GM12878 (cell line): ENCODE measurements around the gene ZYG11A. TPM values are rescaled to one million over a fixed set of nuclear protein-coding genes. Genes with fewer than 3 reads are reported as not detected.

Experiments used
- ATAC-seq: fragments of 200-7000 bp; cut with Tn5 transposase; 3 replicates; pipeline ENCODE4 v1.9.1; 2020; ENCODE audit warnings: mild to moderate bottlenecking, moderate library complexity
- BruUV-seq: library from RNA; stranded (reverse); fragments of 400-500 nt; replicated peaks from 2 replicates; lab custom pipeline; 2021; lab: Mats Ljungman, UMichigan
- CTCF ChIA-PET: fragments of 300-600 bp; sonication (Branson Sonifier 250); formaldehyde crosslinking; extraction: SDS; loops from one replicate; lab custom pipeline; 2021; ENCODE audit warnings: inconsistent platforms; lab: Yijun Ruan, JAX
- POLR2A ChIA-PET: fragments of 350-600 bp; formaldehyde crosslinking; extraction: SDS; loops from one replicate; lab custom pipeline; 2021; ENCODE audit warnings: inconsistent platforms; lab: Charles Lee
- RAD21 ChIA-PET: fragments of 300-600 bp; sonication (Branson Sonifier 250); formaldehyde crosslinking; loops from one replicate; lab custom pipeline; 2023; ENCODE audit warnings: antibody characterized with exemption; ENCODE audit not compliant: unreplicated experiment; lab: Charles Lee
- SMC1A ChIA-PET: fragments of 300-600 bp; sonication (Branson Sonifier 250); formaldehyde crosslinking; loops from one replicate; lab custom pipeline; 2023; ENCODE audit not compliant: unreplicated experiment, uncharacterized antibody; lab: Charles Lee
- DNase-seq: peaks from one replicate; pipeline ENCODE4 v3.0.0-alpha.2; 2011; ENCODE audit warnings: low read depth, low spot score
- FAIRE-seq: peaks from 3 replicates; lab custom pipeline; 2011; peaks lifted over from hg19 to GRCh38; lab: Jason Lieb, UNC
- H2AFZ ChIP-seq: 2 replicates; pipeline ENCODE4 v1.6.0; 2011; ENCODE audit warnings: low read depth, low read length, control low read depth; ENCODE audit not compliant: control insufficient read depth
- H3K27ac ChIP-seq: 2 replicates; pipeline ENCODE4 v1.5.1; 2011; ENCODE audit warnings: control low read depth; ENCODE audit not compliant: control insufficient read depth, insufficient read depth
- H3K27me3 ChIP-seq, 2 experiments: replicated peaks in 1 of 2; 2 replicates each; pipeline versions ENCODE4 v1.6.0 to v1.6.1; 2011; ENCODE audit warnings: low read length in 1 of 2; ENCODE audit not compliant: control insufficient read depth in 2 of 2, insufficient read depth in 2 of 2
- H3K36me3 ChIP-seq, 2 experiments: 2 replicates each; pipeline ENCODE4 v1.5.1; 2011; ENCODE audit warnings: low read length in 1 of 2; ENCODE audit not compliant: control insufficient read depth in 2 of 2, insufficient read depth in 2 of 2
- H3K4me1 ChIP-seq: 2 replicates; pipeline ENCODE4 v1.6.1; 2011; ENCODE audit warnings: mild to moderate bottlenecking, low read length, moderate library complexity, mixed read lengths; ENCODE audit not compliant: control insufficient read depth, insufficient read depth
- H3K4me2 ChIP-seq: 2 replicates; pipeline ENCODE4 v1.6.0; 2011; ENCODE audit warnings: control low read depth; ENCODE audit not compliant: control insufficient read depth, insufficient read depth
- H3K4me3 ChIP-seq: fragments of 200-600 bp; sonication (generic); 2 replicates; pipeline ENCODE4 v1.5.1; 2016
- H3K79me2 ChIP-seq: 2 replicates; pipeline ENCODE4 v1.6.0; 2011; ENCODE audit warnings: low read length; ENCODE audit not compliant: control insufficient read depth, insufficient read depth
- H3K9ac ChIP-seq: 2 replicates; pipeline ENCODE4 v1.8.0; 2011; ENCODE audit warnings: low read length, control low read depth, mixed read lengths; ENCODE audit not compliant: control insufficient read depth, insufficient read depth
- H3K9me3 ChIP-seq: replicated peaks from 3 replicates; pipeline ENCODE4 v1.5.1; 2011; ENCODE audit warnings: mild to moderate bottlenecking, low read length; ENCODE audit not compliant: control insufficient read depth, insufficient read depth
- H4K20me1 ChIP-seq: 2 replicates; pipeline ENCODE4 v1.6.0; 2011; ENCODE audit not compliant: control insufficient read depth, insufficient read depth
- CBX5 ChIP-seq: sonication (generic); IDR thresholded peaks from 2 replicates; pipeline ENCODE4 v1.6.1; 2016; ENCODE audit warnings: low read depth, moderate library complexity, mild to moderate bottlenecking, inconsistent platforms
- E2F8 ChIP-seq: fragments of 450-650 bp; IDR thresholded peaks from 2 replicates; pipeline ENCODE4 v1.6.1; 2018; ENCODE audit warnings: mild to moderate bottlenecking, low read depth, moderate library complexity; ENCODE audit not compliant: partially characterized antibody
- EP300 ChIP-seq, 2 experiments: fragments of 150-350 bp in 1 of 2; IDR thresholded peaks; 2 replicates each; pipeline ENCODE4 v1.6.1; 2011 to 2012; ENCODE audit warnings: low read depth in 2 of 2, low read length in 2 of 2, borderline replicate concordance in 1 of 2, improper control_type of control experiment in 1 of 2, inconsistent platforms in 1 of 2; ENCODE audit not compliant: control insufficient read depth in 1 of 2
- FOS ChIP-seq: IDR thresholded peaks from 3 replicates; pipeline ENCODE4 v1.6.1; 2011; ENCODE audit warnings: borderline replicate concordance; ENCODE audit not compliant: insufficient read length; ENCODE audit errors: extremely low read depth
- HDAC6 ChIP-seq: fragments of 200-600 bp; sonication (generic); IDR thresholded peaks from one replicate; pipeline ENCODE4 v1.8.0; 2017; ENCODE audit warnings: antibody characterized with exemption; ENCODE audit not compliant: unreplicated experiment
- IKZF2 ChIP-seq, 2 experiments: fragments of 450-650 bp; IDR thresholded peaks; 2 replicates each; pipeline ENCODE4 v1.6.1; 2017; ENCODE audit warnings: mild to moderate bottlenecking in 2 of 2, moderate library complexity in 2 of 2
- PAX5 ChIP-seq: IDR thresholded peaks from 2 replicates; pipeline ENCODE4 v1.6.1; 2011; ENCODE audit warnings: low read depth, low read length, borderline replicate concordance
- PAX8 ChIP-seq: fragments of 450-650 bp; IDR thresholded peaks from 2 replicates; pipeline ENCODE4 v1.6.1; 2017; ENCODE audit warnings: mild to moderate bottlenecking, moderate library complexity
- SIN3A ChIP-seq: IDR thresholded peaks from 2 replicates; pipeline ENCODE4 v1.6.1; 2012; ENCODE audit warnings: low read depth, low read length, improper control_type of control experiment
- SMAD5 ChIP-seq: IDR thresholded peaks from 2 replicates; pipeline ENCODE4 v1.6.1; 2016; ENCODE audit warnings: antibody characterized with exemption, low read depth
- SREBF1 ChIP-seq: IDR thresholded peaks from 2 replicates; pipeline ENCODE4 v1.6.1; 2012; ENCODE audit warnings: mild to moderate bottlenecking, low read length
- ZBTB4 ChIP-seq: fragments of 450-650 bp; formaldehyde crosslinking; IDR thresholded peaks from 2 replicates; pipeline ENCODE4 v1.4.0; 2022; ENCODE audit warnings: mild to moderate bottlenecking, moderate library complexity
- WGBS: methylation state at CpG from one replicate; pipeline ENCODE4 v1.1.6; 2016; ENCODE audit warnings: low lambda C conversion rate; ENCODE audit not compliant: insufficient replicate concordance, insufficient coverage; ENCODE audit errors: missing lambda C conversion rate; 5-methylcytosine and 5-hydroxymethylcytosine counted together
- in situ Hi-C: fragments of 300-500 bp; cut with MboI; formaldehyde crosslinking; loops from 9 replicates; pipeline ENCODE4 v1.14.3; 2018; ENCODE audit warnings: mixed read lengths
- intact Hi-C: fragments of 100-400 bp; cut with micrococcal nuclease; formaldehyde crosslinking; loops from one replicate; pipeline ENCODE4 v1.14.2; 2022; ENCODE audit not compliant: unreplicated experiment
- polyA plus RNA-seq, 11 experiments: library from polyadenylated mRNA; depleted of rRNA in 4 of 11; unstranded in 6 of 11; stranded (reverse) in 5 of 11; fragments of >200 nt; fragmentation: Nextera tagmentation in 4 of 11; fragmentation: Illumina TruSeq in 1 of 11; extraction: Ambion mirVana in 4 of 11; extraction: Trizol in 1 of 11; gene quantifications; 1 replicate in 1 of 11; 2 replicates in 10 of 11; pipeline versions ENCODE4 v1.2.1 to v1.2.3, GENCODE V29; 2011 to 2016; ENCODE audit warnings: inconsistent platforms in 2 of 11, missing spikeins in 2 of 11, low read depth in 1 of 11
- total RNA-seq, 4 experiments: library from RNA; depleted of rRNA in 3 of 4; stranded (reverse); fragments of >200 nt in 3 of 4; fragmentation: Illumina TruSeq in 1 of 4; extraction: Trizol in 1 of 4; gene quantifications; 2 replicates each; pipeline versions ENCODE4 v1.2.1 to v1.2.3, GENCODE V29; 2013 to 2021

The ZYG11A gene
- total and polyA plus RNA-seq, 10 of the 15 experiments (the other 5 are each of a cell fraction or from before 2014, with no cell fraction given), result 0.22 to 6.4 (median 0.68) TPM

GRCh38 chr1:52899445-52899894, 56.9 kb downstream of the ZYG11A start (continued):
- TF ChIP-seq E2F8 (no peak), PAX8 (no peak), CBX5 (no peak), SMAD5 (no peak)

GRCh38 chr1:52900402-52900801, 57.8 kb downstream of the ZYG11A start:
- TF ChIP-seq EP300 (IDR thresholded peaks at IDR 0.05; ENCODE audit: borderline replicate concordance in 1 of 2, control insufficient read depth in 1 of 2, low read depth in 2 of 2, low read length in 2 of 2) (no peak), PAX5 (no peak), SIN3A (no peak), HDAC6 (no peak), IKZF2 (IDR thresholded peaks at IDR 0.05) (no peak), FOS (no peak), ZBTB4 (CRISPR knock-in tag) (no peak), SREBF1 (no peak)
- Histone ChIP-seq H3K27ac (no peak overlapping the region), H3K36me3 (peaks cover 3% of the 10 kb centered on the region in 2 experiments; a peak in 3 of 4 replicates), H3K79me2 (no peaks in the 10 kb centered on the region), H3K9me3 (no peaks in the 10 kb centered on the region), H3K4me3 (no peak overlapping the region), H2AFZ (no peak overlapping the region), H3K4me2 (no peak overlapping the region), H3K27me3 (no peaks in the 10 kb centered on the region), H3K9ac (no peak overlapping the region), H3K4me1 (no peaks in the 10 kb centered on the region), H4K20me1 (no peaks in the 10 kb centered on the region)
- ChIA-PET CTCF (interaction anchor here (0.5 to 0.6 kb wide), 2 partner anchors 11 to 259 kb away, joined by 4 read pairs; no protein-coding TSS in a partner anchor), SMC1A (interaction anchor here (1.1 to 1.2 kb wide), 2 partner anchors 10 to 154 kb away, joined by 3 to 4 read pairs; no protein-coding TSS in a partner anchor), RAD21 (interaction anchor here (1.5 kb wide), 1 partner anchor 13 kb away, joined by 3 read pairs; no protein-coding TSS in a partner anchor), POLR2A (interaction anchor here (0.7 kb wide), 1 partner anchor 955 kb away, joined by 3 read pairs; no protein-coding TSS in a partner anchor)
- in situ Hi-C loops (loop anchor here (25.0 kb wide), 1 partner anchor 287 kb away; the partner anchor contains the start of gene CPT2), intact Hi-C loops (no loop called here)
- no TSS peak for BruUV-seq
- DNase-seq (no peak), FAIRE-seq (peak; percentile 31), ATAC-seq (no peak)
- WGBS, result 73% methylated on average over 2 of the region's 2 CpGs
